Measurements from ENCODE around the gene DMRTC2. TPM values are rescaled to one million over a fixed set of nuclear protein-coding genes. Genes with fewer than 3 reads are reported as not detected.

The DMRTC2 gene
- total and polyA plus RNA-seq, 9 of the 15 experiments (the other 6 are each of a cell fraction or from before 2014, with no cell fraction given), result 0.03 TPM; not detected in 8

DNA sequence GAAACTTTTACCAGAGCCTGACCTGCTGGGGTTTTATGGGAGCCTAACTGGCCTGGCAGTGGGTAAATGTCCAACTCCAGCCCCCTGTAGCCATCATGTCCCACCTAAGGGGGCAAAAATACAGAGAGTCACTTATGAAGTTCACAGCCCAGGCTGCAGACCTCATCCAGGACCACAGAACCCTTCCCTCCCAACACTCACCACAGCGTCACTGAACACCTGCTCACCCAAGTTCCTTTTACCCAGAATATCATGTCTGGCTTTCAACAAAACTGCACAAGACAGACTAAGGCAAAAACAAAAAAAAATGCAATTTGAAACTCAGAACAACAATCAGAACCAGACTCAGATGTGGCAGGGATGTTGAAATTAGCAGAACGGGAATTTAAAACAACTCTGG is 42.1 kb upstream of the DMRTC2 start (continued):
- TF ChIP-seq MGA (IDR thresholded peaks at IDR 0.05) (no peak), DMBX1 (CRISPR knock-in tag; IDR thresholded peaks at IDR 0.05; ENCODE audit: borderline replicate concordance) (no peak), TBL1XR1 (IDR thresholded peaks at IDR 0.05; ENCODE audit: low read length in 2 of 2) (no peak), NBN (IDR thresholded peaks at IDR 0.05; ENCODE audit: low read depth) (no peak), HNRNPH1 (optimal IDR thresholded peaks at IDR 0.05; ENCODE audit: low read depth, low read length) (no peak), ATF4 (CRISPR knock-in tag; IDR thresholded peaks at IDR 0.05) (no peak), ZNF347 (CRISPR knock-in tag; IDR thresholded peaks at IDR 0.05; ENCODE audit: low read depth) (no peak), CBX2 (IDR thresholded peaks at IDR 0.05; ENCODE audit: insufficient read depth, low read length, poor library complexity, severe bottlenecking) (no peak), BDP1 (IDR thresholded peaks at IDR 0.05; ENCODE audit: insufficient read depth, insufficient read length) (no peak), MED1 (CRISPR knock-in tag; IDR thresholded peaks at IDR 0.05; ENCODE audit: borderline replicate concordance) (no peak), RHOXF2B (CRISPR knock-in tag; conservative IDR thresholded peaks at IDR 0.05) (no peak), ZKSCAN3 (CRISPR knock-in tag; IDR thresholded peaks at IDR 0.05) (no peak)
- TF ChIP-seq, protein P1, sequence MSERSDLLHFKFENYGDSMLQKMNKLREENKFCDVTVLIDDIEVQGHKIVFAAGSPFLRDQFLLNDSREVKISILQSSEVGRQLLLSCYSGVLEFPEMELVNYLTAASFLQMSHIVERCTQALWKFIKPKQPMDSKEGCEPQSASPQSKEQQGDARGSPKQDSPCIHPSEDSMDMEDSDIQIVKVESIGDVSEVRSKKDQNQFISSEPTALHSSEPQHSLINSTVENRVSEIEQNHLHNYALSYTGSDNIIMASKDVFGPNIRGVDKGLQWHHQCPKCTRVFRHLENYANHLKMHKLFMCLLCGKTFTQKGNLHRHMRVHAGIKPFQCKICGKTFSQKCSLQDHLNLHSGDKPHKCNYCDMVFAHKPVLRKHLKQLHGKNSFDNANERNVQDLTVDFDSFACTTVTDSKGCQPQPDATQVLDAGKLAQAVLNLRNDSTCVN (CRISPR knock-in tag; IDR thresholded peaks at IDR 0.05), result no peak
